ENCODE measurements around the gene ZBED4. TPM values are rescaled to one million over a fixed set of nuclear protein-coding genes. Genes with fewer than 3 reads are reported as not detected.

ZBED4 gene
- total RNA-seq, 1 experiment from 2014 or later: 21.6 TPM

DNA sequence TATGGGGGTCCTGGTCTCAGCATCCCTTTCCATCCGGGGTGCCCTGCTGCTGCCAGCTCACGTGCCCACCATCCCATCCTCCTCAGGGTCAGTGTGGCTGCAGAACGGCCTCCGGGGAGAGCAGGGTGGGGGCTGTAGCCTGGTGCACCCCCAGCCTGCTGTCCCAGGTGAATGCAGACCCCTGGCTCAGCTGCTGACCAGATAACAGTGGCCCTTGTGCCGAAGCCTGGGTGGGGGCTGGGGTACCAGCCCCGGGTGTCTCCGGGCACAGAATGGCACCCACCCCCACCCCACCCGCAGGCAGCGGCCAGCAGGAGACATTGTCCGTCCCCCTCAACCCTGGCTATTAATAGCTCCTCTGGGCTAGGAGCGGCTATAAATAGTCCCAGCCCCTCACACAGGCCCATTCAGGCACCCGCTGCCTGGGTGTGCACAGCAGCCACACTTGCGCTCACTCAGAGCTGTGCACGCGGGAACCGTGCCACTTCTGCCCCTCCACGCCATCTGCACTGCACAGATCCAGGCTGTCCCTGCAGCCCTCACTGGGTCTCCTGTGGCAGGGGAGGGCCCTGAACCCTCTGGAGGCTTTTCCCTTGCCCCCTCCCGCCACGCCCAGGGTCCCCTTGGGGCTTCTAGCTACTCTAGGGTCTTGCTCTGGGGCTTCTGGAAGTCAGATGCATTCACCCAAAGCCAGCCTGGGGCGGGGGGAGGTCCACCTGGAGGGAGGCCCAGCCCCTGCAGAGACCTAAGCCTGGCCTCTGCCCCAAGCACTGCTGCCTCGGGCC, 83.5 kb downstream of the ZBED4 start:
- no peak for TF ChIP-seq EZH2phosphoT487 (IDR thresholded peaks at IDR 0.05; ENCODE audit: borderline replicate concordance)
- no peak for TF ChIP-seq MAX (IDR thresholded peaks at IDR 0.05)
- TF ChIP-seq, protein P1, sequence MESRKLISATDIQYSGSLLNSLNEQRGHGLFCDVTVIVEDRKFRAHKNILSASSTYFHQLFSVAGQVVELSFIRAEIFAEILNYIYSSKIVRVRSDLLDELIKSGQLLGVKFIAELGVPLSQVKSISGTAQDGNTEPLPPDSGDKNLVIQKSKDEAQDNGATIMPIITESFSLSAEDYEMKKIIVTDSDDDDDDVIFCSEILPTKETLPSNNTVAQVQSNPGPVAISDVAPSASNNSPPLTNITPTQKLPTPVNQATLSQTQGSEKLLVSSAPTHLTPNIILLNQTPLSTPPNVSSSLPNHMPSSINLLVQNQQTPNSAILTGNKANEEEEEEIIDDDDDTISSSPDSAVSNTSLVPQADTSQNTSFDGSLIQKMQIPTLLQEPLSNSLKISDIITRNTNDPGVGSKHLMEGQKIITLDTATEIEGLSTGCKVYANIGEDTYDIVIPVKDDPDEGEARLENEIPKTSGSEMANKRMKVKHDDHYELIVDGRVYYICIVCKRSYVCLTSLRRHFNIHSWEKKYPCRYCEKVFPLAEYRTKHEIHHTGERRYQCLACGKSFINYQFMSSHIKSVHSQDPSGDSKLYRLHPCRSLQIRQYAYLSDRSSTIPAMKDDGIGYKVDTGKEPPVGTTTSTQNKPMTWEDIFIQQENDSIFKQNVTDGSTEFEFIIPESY (IDR thresholded peaks at IDR 0.05; ENCODE audit: extremely low read depth, insufficient replicate concordance, low read length): no peak
- TF ChIP-seq CTCF (IDR thresholded peaks at IDR 0.05 in 2 of 3, conservative IDR thresholded peaks at IDR 0.05 in 1 of 3; ENCODE audit: borderline replicate concordance in 1 of 3, insufficient read depth in 1 of 3, low read depth in 2 of 3, low read length in 2 of 3): no peak
- no peak for TF ChIP-seq TCF7L2 (IDR thresholded peaks at IDR 0.05; ENCODE audit: borderline replicate concordance, extremely low read depth, insufficient read depth, insufficient read length)
- no peak for TF ChIP-seq ZFX (IDR thresholded peaks at IDR 0.05)
- TF ChIP-seq CEBPB (IDR thresholded peaks at IDR 0.05; ENCODE audit: low read depth): no peak
- no peak for TF ChIP-seq ZNF274 (IDR thresholded peaks at IDR 0.05; ENCODE audit: low read depth, low read length)
- TF ChIP-seq CBX3 (IDR thresholded peaks at IDR 0.05; ENCODE audit: low read depth): no peak
- TF ChIP-seq SIN3A (IDR thresholded peaks at IDR 0.05; ENCODE audit: low read depth): no peak
- TF ChIP-seq POLR2AphosphoS5 (IDR thresholded peaks at IDR 0.05; ENCODE audit: low read depth, low read length): no peak
- no peak for TF ChIP-seq POLR2A (IDR thresholded peaks at IDR 0.05; ENCODE audit: borderline replicate concordance, extremely low read depth, insufficient read depth, insufficient read length)
- no TSS peak for BruUV-seq (replicated peaks)
- H3K9me3 ChIP-seq (ENCODE audit: control insufficient read depth in 1 of 2, insufficient read depth in 1 of 2, low read depth in 1 of 2, low read length in 2 of 2): no peaks in the 10 kb centered on the region
- ChIA-PET RAD21 (ENCODE audit: low non-redundant PET in 1 of 2, low total read pairs in 2 of 2, uncharacterized antibody in 2 of 2, unreplicated experiment in 2 of 2) (no interaction called here), CTCF (interaction anchor here (2.8 kb wide), 1 partner anchor 93 kb away, joined by 18 read pairs; no protein-coding TSS in a partner anchor), POLR2A (no interaction called here)
- no peak overlapping the region for H3K4me3 ChIP-seq (replicated peaks in 1 of 2; ENCODE audit: low read depth in 1 of 2, low read length in 2 of 2)
- no peaks in the 10 kb centered on the region for H3K36me3 ChIP-seq (ENCODE audit: control insufficient read depth in 1 of 2, insufficient read depth in 2 of 2, low read length in 2 of 2)
- peaks cover 26 to 36% of the 10 kb centered on the region in 2 experiments for H3K4me1 ChIP-seq (ENCODE audit: control insufficient read depth in 1 of 2, insufficient read depth in 2 of 2, low read length in 2 of 2)
- H3K9ac ChIP-seq (ENCODE audit: low read length): no peak overlapping the region
- H3K27me3 ChIP-seq (ENCODE audit: insufficient read depth, low read length): no peaks in the 10 kb centered on the region
- peak overlapping the region; percentile 83 for H3K4me2 ChIP-seq (ENCODE audit: low read length)
- DNase-seq (ENCODE audit: low read depth, low spot score) (no peak), ATAC-seq (no peak)
- intact Hi-C loops (cut with micrococcal nuclease): loop anchor here (10.0 kb wide), 1 partner anchor 268 kb away; the partner anchor contains the start of gene SELENOO
- no peak overlapping the region for H2AFZ ChIP-seq (ENCODE audit: low read depth, low read length, poor library complexity, severe bottlenecking)
- H3K79me2 ChIP-seq (ENCODE audit: insufficient read depth, low read length): no peaks in the 10 kb centered on the region
- no peaks in the 10 kb centered on the region for H4K20me1 ChIP-seq (ENCODE audit: insufficient read depth)
- H3K9me2 ChIP-seq (ENCODE audit: insufficient read depth): no peaks in the 10 kb centered on the region
- peak overlapping the region; percentile 75 for H3K27ac ChIP-seq (ENCODE audit: low read depth, low read length)
